ENCODE measurements around the gene PLEKHS1. TPM values are rescaled to one million over a fixed set of nuclear protein-coding genes. Genes with fewer than 3 reads are reported as not detected.
"Not testable (repeated sequence)": the region's sequence is repeated elsewhere in the genome, so short reads cannot be mapped to it uniquely, and the experiment has no call there.

PLEKHS1 gene
- total and polyA plus RNA-seq, 5 donors from 2014 or later = 0.12 TPM; not detected in 4

DNA sequence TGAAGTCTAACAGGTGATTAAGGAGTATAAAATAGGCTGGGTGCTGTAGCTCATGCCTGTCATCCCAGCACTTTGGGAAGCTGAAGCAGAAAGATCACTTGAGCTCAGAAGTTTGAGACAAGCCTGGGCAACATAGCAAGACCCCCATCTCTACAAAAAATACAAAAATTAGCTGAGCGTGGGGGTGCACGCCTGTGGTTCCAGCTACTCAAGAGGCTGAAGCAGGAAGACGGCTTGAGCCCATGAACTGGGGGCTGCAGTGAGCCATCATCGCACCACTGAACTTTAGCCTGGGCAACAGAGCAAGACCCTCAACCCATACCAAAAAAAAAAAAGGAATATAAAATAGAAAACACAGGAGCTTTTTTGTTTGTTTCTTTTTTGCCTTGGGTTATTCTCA, 55.0 kb downstream of the PLEKHS1 start:
- Mint-ChIP-seq H3K4me1 (no peaks in the 10 kb centered on the region), H3K36me3 (no peaks in the 10 kb centered on the region), H3K9me3 (peaks cover 0 to 2% (median 0%) of the 10 kb centered on the region in 7 donors), H3K27me3 (peaks cover 49% of the 10 kb centered on the region), H3K4me3 (no peak overlapping the region), H3K27ac (no peak overlapping the region)
- ATAC-seq (ENCODE audit: low read depth in 2 of 2) (no peak), DNase-seq (no peak)
- Histone ChIP-seq H3K4me3 (ENCODE audit: low read depth, low read length) (no peak overlapping the region), H3K4me1 (ENCODE audit: control insufficient read depth, insufficient read depth, low read length, poor library complexity, severe bottlenecking) (no peaks in the 10 kb centered on the region), H3K27ac (ENCODE audit: insufficient read depth, low read length, poor library complexity, severe bottlenecking) (no peak overlapping the region), H3K9me3 (ENCODE audit: control insufficient read depth in 2 of 2, low read length in 2 of 2) (no peaks in the 10 kb centered on the region), H3K27me3 (ENCODE audit: control insufficient read depth, insufficient read depth, low read length) (peaks cover 15% of the 10 kb centered on the region), H3K36me3 (ENCODE audit: control insufficient read depth, insufficient read depth, low read length) (no peaks in the 10 kb centered on the region)

DNA sequence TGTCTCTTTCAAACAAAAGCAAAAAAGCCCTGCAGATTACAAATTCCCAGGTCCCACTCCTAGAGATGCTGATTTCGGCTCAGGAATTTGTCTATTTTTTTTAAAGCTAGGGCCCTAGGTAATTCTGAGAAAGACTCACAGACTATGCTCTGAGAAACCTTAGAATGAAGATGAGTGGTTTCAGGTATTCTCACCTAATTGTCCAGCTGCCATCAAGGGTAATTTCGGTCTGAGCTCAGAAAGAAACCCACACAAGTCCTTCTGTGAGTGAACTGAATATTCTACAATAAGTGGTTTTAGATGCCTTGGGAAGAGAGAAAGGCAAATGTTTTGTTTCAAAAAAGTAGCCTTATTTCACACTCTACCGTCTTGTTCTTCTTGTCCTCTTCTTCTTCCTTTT, 56.7 kb downstream of the PLEKHS1 start:
- DNase-seq = no peak

DNA sequence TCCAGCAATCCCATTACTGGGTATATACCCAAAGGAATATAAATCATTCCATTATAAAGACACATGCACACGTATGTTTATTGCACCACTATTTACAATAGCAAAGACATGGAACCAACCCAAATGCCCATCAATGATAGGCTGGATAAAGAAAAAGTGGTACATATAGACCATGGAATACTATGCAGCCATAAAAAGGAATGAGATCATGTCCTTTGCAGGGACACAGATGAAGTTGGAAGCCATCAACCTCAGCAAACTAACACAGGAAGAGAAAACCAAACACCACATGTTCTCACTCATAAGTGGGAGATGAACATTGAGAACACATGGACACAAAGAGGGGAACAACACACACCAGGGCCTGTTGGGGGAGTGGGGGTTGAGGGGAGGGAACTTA, 63.2 kb downstream of the PLEKHS1 start:
- not testable (repeated sequence) for DNase-seq; H3K36me3 ChIP-seq (ENCODE audit: control insufficient read depth, insufficient read depth, low read length); H3K27ac ChIP-seq (ENCODE audit: insufficient read depth, low read length, poor library complexity, severe bottlenecking); H3K9me3 Mint-ChIP-seq; H3K4me1 ChIP-seq (ENCODE audit: control insufficient read depth, insufficient read depth, low read length, poor library complexity, severe bottlenecking); H3K27ac Mint-ChIP-seq; H3K27me3 ChIP-seq (ENCODE audit: control insufficient read depth, insufficient read depth, low read length); H3K36me3 Mint-ChIP-seq; H3K4me3 ChIP-seq (ENCODE audit: low read depth, low read length); ATAC-seq (ENCODE audit: low read depth in 2 of 2); H3K4me1 Mint-ChIP-seq; H3K9me3 ChIP-seq (ENCODE audit: control insufficient read depth in 2 of 2, low read length in 2 of 2); H3K4me3 Mint-ChIP-seq
- peaks cover 31% of the 10 kb centered on the region for H3K27me3 Mint-ChIP-seq

More for the DNA sequence above, 56.7 kb downstream of the PLEKHS1 start:
- Mint-ChIP-seq H3K27me3 (peaks cover 63% of the 10 kb centered on the region), H3K4me3 (no peak overlapping the region), H3K36me3 (no peaks in the 10 kb centered on the region), H3K4me1 (no peaks in the 10 kb centered on the region), H3K27ac (no peak overlapping the region), H3K9me3 (peaks cover 0 to 2% (median 1%) of the 10 kb centered on the region in 7 donors)
- Histone ChIP-seq H3K36me3 (ENCODE audit: control insufficient read depth, insufficient read depth, low read length) (no peaks in the 10 kb centered on the region), H3K4me1 (ENCODE audit: control insufficient read depth, insufficient read depth, low read length, poor library complexity, severe bottlenecking) (no peaks in the 10 kb centered on the region), H3K27me3 (ENCODE audit: control insufficient read depth, insufficient read depth, low read length) (peaks cover 15% of the 10 kb centered on the region), H3K4me3 (ENCODE audit: low read depth, low read length) (no peak overlapping the region), H3K27ac (ENCODE audit: insufficient read depth, low read length, poor library complexity, severe bottlenecking) (no peak overlapping the region), H3K9me3 (ENCODE audit: control insufficient read depth in 2 of 2, low read length in 2 of 2) (no peaks in the 10 kb centered on the region)
- ATAC-seq (ENCODE audit: low read depth in 2 of 2) = no peak

DNA sequence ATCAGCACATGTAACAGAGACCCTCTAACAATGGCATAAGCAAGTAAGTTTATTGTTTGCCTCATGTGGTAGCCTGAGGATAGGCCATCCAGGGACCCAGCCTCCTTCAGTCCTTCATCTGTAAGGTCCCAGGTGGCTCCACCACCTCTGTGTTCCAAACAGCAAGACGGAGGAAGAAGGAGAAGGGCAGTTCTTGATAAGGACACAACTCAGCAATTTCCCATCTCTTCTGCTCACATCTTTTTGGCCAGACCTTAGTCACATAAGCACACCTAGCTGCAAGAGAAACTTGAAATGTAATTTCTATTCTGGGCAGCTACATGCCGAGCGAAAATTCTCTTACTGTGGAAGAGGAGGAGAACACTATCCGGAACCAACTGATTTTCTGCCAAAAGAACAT, 68.5 kb downstream of the PLEKHS1 start:
- no peaks in the 10 kb centered on the region for H3K4me1 Mint-ChIP-seq
- H3K36me3 ChIP-seq (ENCODE audit: control insufficient read depth, insufficient read depth, low read length) = no peaks in the 10 kb centered on the region
- DNase-seq = no peak
- peaks cover 12% of the 10 kb centered on the region for H3K27me3 Mint-ChIP-seq
- no peaks in the 10 kb centered on the region for H3K4me1 ChIP-seq (ENCODE audit: control insufficient read depth, insufficient read depth, low read length, poor library complexity, severe bottlenecking)
- no peak overlapping the region for H3K4me3 Mint-ChIP-seq
- H3K27ac ChIP-seq (ENCODE audit: insufficient read depth, low read length, poor library complexity, severe bottlenecking) = no peak overlapping the region
- no peaks in the 10 kb centered on the region for H3K36me3 Mint-ChIP-seq
- H3K4me3 ChIP-seq (ENCODE audit: low read depth, low read length) = no peak overlapping the region
- peaks cover 0 to 2% (median 0%) of the 10 kb centered on the region in 7 donors for H3K9me3 Mint-ChIP-seq
- ATAC-seq (ENCODE audit: low read depth in 2 of 2) = no peak
- no peaks in the 10 kb centered on the region for H3K9me3 ChIP-seq (ENCODE audit: control insufficient read depth in 2 of 2, low read length in 2 of 2)
- H3K27me3 ChIP-seq (ENCODE audit: control insufficient read depth, insufficient read depth, low read length) = no peaks in the 10 kb centered on the region
- no peak overlapping the region for H3K27ac Mint-ChIP-seq

DNA sequence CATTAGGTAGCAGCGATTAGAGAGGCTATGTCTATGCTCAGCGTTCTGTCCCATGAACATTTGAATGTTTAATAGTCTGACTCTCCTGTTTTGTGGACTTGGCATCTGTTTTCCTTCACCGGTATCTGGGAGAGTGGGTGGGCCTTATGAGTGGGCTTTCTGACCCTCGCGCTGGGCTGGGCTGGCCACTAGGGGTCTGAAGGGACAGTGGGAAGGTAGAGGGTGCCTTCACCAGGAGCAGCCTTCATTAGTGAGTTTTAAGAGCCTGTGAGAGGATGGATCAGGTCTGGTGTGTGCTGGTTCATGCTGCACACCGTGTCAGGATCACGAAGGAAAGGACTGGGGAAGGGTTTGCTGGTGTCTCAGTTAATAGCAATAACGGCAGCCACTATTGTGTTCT, 69.0 kb downstream of the PLEKHS1 start:
- no peak for DNase-seq
- peaks cover 12% of the 10 kb centered on the region for H3K27me3 Mint-ChIP-seq
- no peak for ATAC-seq (ENCODE audit: low read depth in 2 of 2)
- no peak overlapping the region for H3K4me3 ChIP-seq (ENCODE audit: low read depth, low read length)
- peaks cover 0 to 2% (median 0%) of the 10 kb centered on the region in 7 donors for H3K9me3 Mint-ChIP-seq
- H3K36me3 ChIP-seq (ENCODE audit: control insufficient read depth, insufficient read depth, low read length) = no peaks in the 10 kb centered on the region
- no peaks in the 10 kb centered on the region for H3K4me1 Mint-ChIP-seq
- H3K4me1 ChIP-seq (ENCODE audit: control insufficient read depth, insufficient read depth, low read length, poor library complexity, severe bottlenecking) = no peaks in the 10 kb centered on the region
- H3K27ac ChIP-seq (ENCODE audit: insufficient read depth, low read length, poor library complexity, severe bottlenecking) = no peak overlapping the region
- no peaks in the 10 kb centered on the region for H3K36me3 Mint-ChIP-seq
- no peak overlapping the region for H3K4me3 Mint-ChIP-seq
- no peaks in the 10 kb centered on the region for H3K9me3 ChIP-seq (ENCODE audit: control insufficient read depth in 2 of 2, low read length in 2 of 2)
- no peaks in the 10 kb centered on the region for H3K27me3 ChIP-seq (ENCODE audit: control insufficient read depth, insufficient read depth, low read length)
- H3K27ac Mint-ChIP-seq = peak overlapping the region in 1 of 3 donors; percentile 16

DNA sequence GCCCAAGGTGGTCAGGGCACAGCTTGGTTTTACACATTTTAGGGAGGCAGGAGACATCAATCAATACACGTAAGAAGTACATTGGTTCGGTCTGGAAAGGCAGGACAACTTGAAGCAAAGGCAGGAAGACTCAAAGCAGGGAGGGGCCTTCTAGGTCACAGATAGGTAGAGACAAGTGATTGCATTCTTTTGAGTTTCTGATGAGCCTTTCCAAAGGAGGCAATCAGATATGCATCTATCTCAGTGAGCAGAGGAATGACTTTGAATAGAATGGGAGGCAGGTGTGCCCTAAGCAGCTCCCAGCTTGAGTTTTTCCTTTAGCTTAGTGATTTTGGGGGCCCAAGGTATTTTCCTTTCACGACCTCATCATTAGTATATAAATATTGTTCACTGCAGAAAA, 69.8 kb downstream of the PLEKHS1 start:
- ATAC-seq (ENCODE audit: low read depth in 2 of 2); H3K27ac ChIP-seq (ENCODE audit: insufficient read depth, low read length, poor library complexity, severe bottlenecking); H3K4me3 Mint-ChIP-seq; H3K36me3 Mint-ChIP-seq; DNase-seq; H3K27ac Mint-ChIP-seq; H3K27me3 ChIP-seq (ENCODE audit: control insufficient read depth, insufficient read depth, low read length); H3K36me3 ChIP-seq (ENCODE audit: control insufficient read depth, insufficient read depth, low read length); H3K4me1 ChIP-seq (ENCODE audit: control insufficient read depth, insufficient read depth, low read length, poor library complexity, severe bottlenecking); H3K9me3 ChIP-seq (ENCODE audit: control insufficient read depth in 2 of 2, low read length in 2 of 2); H3K4me1 Mint-ChIP-seq; H3K4me3 ChIP-seq (ENCODE audit: low read depth, low read length); H3K9me3 Mint-ChIP-seq: not testable (repeated sequence)
- H3K27me3 Mint-ChIP-seq = peaks cover 12% of the 10 kb centered on the region

DNA sequence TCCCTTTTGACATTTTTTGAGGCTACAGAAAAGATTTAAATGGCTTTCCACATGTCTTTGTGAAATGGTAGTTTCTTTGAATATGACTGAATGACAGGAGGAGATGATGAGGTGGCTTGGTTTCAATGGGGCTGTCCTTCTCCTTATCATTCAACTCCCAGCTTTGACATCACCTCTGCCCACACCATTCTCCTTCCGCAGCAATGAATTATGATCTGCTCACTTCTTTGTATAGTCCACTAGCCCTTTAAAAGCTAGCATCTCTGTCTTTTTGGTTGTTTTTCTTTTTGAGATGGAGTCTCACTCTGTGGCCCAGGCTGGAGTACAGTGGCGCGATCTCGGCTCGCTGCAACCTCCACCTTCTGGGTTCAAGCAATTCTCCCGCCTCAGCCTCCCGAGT, 70.7 kb downstream of the PLEKHS1 start:
- no peak overlapping the region for H3K27ac Mint-ChIP-seq
- H3K27ac ChIP-seq (ENCODE audit: insufficient read depth, low read length, poor library complexity, severe bottlenecking) = no peak overlapping the region
- no peaks in the 10 kb centered on the region for H3K27me3 ChIP-seq (ENCODE audit: control insufficient read depth, insufficient read depth, low read length)
- DNase-seq (no peak), ATAC-seq (ENCODE audit: low read depth in 2 of 2) (no peak)
- H3K27me3 Mint-ChIP-seq = peaks cover 20% of the 10 kb centered on the region
- no peaks in the 10 kb centered on the region for H3K36me3 Mint-ChIP-seq
- H3K36me3 ChIP-seq (ENCODE audit: control insufficient read depth, insufficient read depth, low read length) = no peaks in the 10 kb centered on the region
- peaks cover 0 to 2% (median 0%) of the 10 kb centered on the region in 7 donors for H3K9me3 Mint-ChIP-seq
- no peaks in the 10 kb centered on the region for H3K4me1 ChIP-seq (ENCODE audit: control insufficient read depth, insufficient read depth, low read length, poor library complexity, severe bottlenecking)
- H3K9me3 ChIP-seq (ENCODE audit: control insufficient read depth in 2 of 2, low read length in 2 of 2) = no peaks in the 10 kb centered on the region
- no peak overlapping the region for H3K4me3 Mint-ChIP-seq
- no peak overlapping the region for H3K4me3 ChIP-seq (ENCODE audit: low read depth, low read length)
- H3K4me1 Mint-ChIP-seq = no peaks in the 10 kb centered on the region

DNA sequence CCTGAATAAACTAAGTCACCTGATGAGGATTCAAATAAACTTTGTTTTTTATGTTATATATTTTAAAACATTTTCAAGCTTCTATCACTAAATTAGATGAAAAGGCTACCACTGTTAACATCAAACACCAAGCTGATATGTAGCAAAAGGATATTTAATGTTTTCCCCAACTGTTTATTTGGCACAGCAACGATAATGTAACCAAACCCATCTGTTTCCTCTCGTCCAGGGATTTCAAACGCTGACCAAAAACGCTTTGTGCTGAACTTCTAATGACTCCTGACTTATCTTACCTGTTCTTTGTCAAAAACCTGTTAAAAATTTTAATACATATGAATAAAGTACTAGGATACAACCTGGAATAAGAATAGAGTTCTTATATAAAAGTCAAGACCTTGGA, 71.9 kb downstream of the PLEKHS1 start:
- H3K4me3 ChIP-seq (ENCODE audit: low read depth, low read length) = no peak overlapping the region
- Mint-ChIP-seq H3K27me3 (peaks cover 26% of the 10 kb centered on the region), H3K27ac (no peak overlapping the region), H3K4me3 (no peak overlapping the region), H3K36me3 (no peaks in the 10 kb centered on the region), H3K9me3 (peaks cover 0 to 2% (median 0%) of the 10 kb centered on the region in 7 donors), H3K4me1 (no peaks in the 10 kb centered on the region)
- no peak overlapping the region for H3K27ac ChIP-seq (ENCODE audit: insufficient read depth, low read length, poor library complexity, severe bottlenecking)
- no peaks in the 10 kb centered on the region for H3K27me3 ChIP-seq (ENCODE audit: control insufficient read depth, insufficient read depth, low read length)
- H3K36me3 ChIP-seq (ENCODE audit: control insufficient read depth, insufficient read depth, low read length) = no peaks in the 10 kb centered on the region
- H3K9me3 ChIP-seq (ENCODE audit: control insufficient read depth in 2 of 2, low read length in 2 of 2) = no peaks in the 10 kb centered on the region
- DNase-seq (no peak), ATAC-seq (ENCODE audit: low read depth in 2 of 2) (no peak)
- H3K4me1 ChIP-seq (ENCODE audit: control insufficient read depth, insufficient read depth, low read length, poor library complexity, severe bottlenecking) = no peaks in the 10 kb centered on the region
